Activated CD8-positive, alpha-beta memory T cell treated with anti-CD3 and anti-CD28 coated beads, Interleukin-2, amount 50 U/mL, for 1 hour (primary cell): ENCODE measurements around the gene PARL.
"Not testable (repeated sequence)": the region's sequence is repeated elsewhere in the genome, so short reads cannot be mapped to it uniquely, and the experiment has no call there.

Source experiments
- DNase-seq: peaks from one replicate; pipeline ENCODE4 v3.0.0-alpha.2; 2020; ENCODE audit errors: extremely low read depth

Gene PARL

GRCh38 chr3:183790700-183791099, 94.0 kb downstream of the PARL start:
- DNase-seq: no peak

DNA sequence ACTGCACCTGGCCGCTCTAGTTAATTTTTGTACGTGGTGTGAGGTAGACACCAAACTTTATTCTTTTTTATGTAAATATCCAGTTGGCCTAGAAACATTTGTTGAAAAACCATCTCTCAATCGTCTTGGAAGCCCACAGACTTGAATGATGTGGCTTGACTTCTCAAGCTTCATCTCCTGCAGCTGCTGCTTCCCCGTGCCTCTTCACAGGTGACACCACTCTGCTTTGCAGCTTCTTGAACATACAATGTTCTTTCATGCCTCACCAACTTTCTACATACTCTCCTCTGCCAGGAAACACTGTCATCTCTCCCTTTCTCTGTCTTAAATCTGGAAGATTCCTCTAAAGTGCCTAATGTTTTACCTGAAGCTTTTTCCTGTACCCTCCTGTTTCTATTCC, 94.9 kb downstream of the PARL start:
- no peak for DNase-seq

DNA sequence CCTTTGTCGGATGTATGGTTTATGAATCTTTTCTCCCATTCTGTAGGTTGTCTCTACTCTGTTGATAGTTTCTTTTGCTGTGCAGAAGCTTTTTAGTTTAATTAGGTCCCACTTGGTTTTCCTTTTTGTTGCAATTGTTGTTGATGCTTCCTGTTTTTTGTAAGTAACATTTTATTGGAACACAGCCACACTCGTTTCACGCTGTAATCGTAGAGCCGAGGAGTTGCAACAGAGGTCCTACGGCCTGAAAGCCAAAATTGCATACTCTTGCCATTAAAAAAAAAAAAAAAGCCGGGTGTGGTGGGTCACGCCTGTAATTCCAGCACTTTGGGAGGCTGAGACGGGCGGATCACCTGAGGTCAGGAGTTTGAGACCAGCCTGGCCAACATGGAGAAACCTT, 100.2 kb downstream of the PARL start:
- DNase-seq: not testable (repeated sequence)

- no peak for DNase-seq
Measured at GRCh38 chr3:183782576-183783276, 102.0 kb downstream of the PARL start.

DNA sequence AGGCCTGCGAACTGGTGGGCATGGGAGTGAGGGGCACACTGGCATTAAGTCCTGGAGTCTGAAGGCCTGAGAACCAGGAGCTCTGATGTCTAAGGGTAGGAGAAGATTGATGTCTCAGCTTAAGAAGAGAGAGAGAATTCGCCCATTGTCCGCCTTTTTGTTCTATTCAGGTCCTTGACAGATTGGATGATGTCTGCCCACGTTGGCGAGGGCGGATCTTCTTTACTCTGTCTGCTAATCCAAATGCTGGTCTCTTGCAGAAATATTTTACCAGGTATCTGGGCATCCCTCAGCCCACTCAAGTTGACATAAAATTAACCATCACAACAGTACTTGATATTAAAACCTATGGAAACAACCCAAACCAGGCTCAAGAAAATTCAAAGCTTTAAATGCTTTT, 103.4 kb downstream of the PARL start:
- DNase-seq: no peak

DNA sequence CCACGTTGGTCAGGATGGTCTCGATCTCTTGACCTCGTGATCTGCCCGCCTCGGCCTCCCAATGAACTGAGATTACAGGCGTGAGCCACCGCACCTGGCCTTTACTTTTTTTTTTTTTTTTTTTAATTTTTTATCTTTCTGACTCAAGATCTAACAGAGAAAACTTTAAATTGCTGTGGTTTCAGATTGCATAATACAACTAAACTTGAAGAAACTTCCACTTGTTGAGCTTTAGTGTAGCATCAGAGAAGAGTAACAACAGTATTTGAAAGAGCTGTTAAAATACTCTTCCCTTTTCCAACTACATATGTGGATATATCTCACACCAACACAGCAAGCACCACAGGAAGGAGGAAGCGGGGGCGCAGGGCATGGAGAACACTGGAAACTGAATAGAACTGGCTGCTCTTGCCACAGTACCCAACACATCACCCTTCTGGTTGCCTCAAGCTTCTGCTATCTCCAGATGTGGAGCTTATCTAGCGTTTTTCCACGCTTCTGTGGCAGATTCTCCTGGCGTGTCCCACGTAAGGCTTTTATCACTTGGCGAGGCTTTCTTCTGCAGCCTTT, 104.7 kb downstream of the PARL start:
- DNase-seq: no peak
